Measurements from ENCODE around the gene C11orf98.
"Not testable (repeated sequence)": the region's sequence is repeated elsewhere in the genome, so short reads cannot be mapped to it uniquely, and the experiment has no call there.

Gene C11orf98

GRCh38 chr11:62669420-62670161, 4.6 kb upstream of the C11orf98 start:
- H3K9me3 ChIP-seq (ENCODE audit: control insufficient read depth in 1 of 2, low read length in 2 of 2) = no peaks in the 10 kb centered on the region
- no peaks in the 10 kb centered on the region for H3K27me3 ChIP-seq (ENCODE audit: low read depth, low read length)
- H3K4me1 ChIP-seq (ENCODE audit: control insufficient read depth in 1 of 2, insufficient read depth in 2 of 2, low read length in 2 of 2) = peaks cover 15 to 44% of the 10 kb centered on the region in 2 donors
- no peak overlapping the region for H3K4me3 ChIP-seq (ENCODE audit: low read depth in 1 of 2, low read length in 2 of 2)
- no peak overlapping the region for H3K27ac ChIP-seq (ENCODE audit: low read length)
- H3K36me3 ChIP-seq (ENCODE audit: control insufficient read depth in 1 of 2, insufficient read depth in 2 of 2, low read length in 2 of 2) = peaks cover 4 to 6% of the 10 kb centered on the region in 2 donors

GRCh38 chr11:62667460-62667859, 2.5 kb upstream of the C11orf98 start:
- Histone ChIP-seq H3K4me3 (ENCODE audit: low read depth in 1 of 2, low read length in 2 of 2) (no peak overlapping the region), H3K27me3 (ENCODE audit: low read depth, low read length) (no peaks in the 10 kb centered on the region), H3K4me1 (ENCODE audit: control insufficient read depth in 1 of 2, insufficient read depth in 2 of 2, low read length in 2 of 2) (peaks cover 15 to 40% of the 10 kb centered on the region in 2 donors), H3K36me3 (ENCODE audit: control insufficient read depth in 1 of 2, insufficient read depth in 2 of 2, low read length in 2 of 2) (peaks cover 8% of the 10 kb centered on the region in 2 donors), H3K9me3 (ENCODE audit: control insufficient read depth in 1 of 2, low read length in 2 of 2) (no peaks in the 10 kb centered on the region), H3K27ac (ENCODE audit: low read length) (no peak overlapping the region)

GRCh38 chr11:62666259-62666926, 1.4 kb upstream of the C11orf98 start:
- H3K4me3 ChIP-seq (ENCODE audit: low read depth in 1 of 2, low read length in 2 of 2) = peak overlapping the region; percentile 86 to 90
- peaks cover 8% of the 10 kb centered on the region in 2 donors for H3K36me3 ChIP-seq (ENCODE audit: control insufficient read depth in 1 of 2, insufficient read depth in 2 of 2, low read length in 2 of 2)
- H3K9me3 ChIP-seq (ENCODE audit: control insufficient read depth in 1 of 2, low read length in 2 of 2) = no peaks in the 10 kb centered on the region
- peaks cover 15 to 37% of the 10 kb centered on the region in 2 donors for H3K4me1 ChIP-seq (ENCODE audit: control insufficient read depth in 1 of 2, insufficient read depth in 2 of 2, low read length in 2 of 2)
- no peaks in the 10 kb centered on the region for H3K27me3 ChIP-seq (ENCODE audit: low read depth, low read length)
- H3K27ac ChIP-seq (ENCODE audit: low read length) = peak overlapping the region; percentile 85

GRCh38 chr11:62665599-62666258, 719 bp upstream of the C11orf98 start:
- H3K27ac ChIP-seq (ENCODE audit: low read length) = peak overlapping the region; percentile 85
- H3K4me1 ChIP-seq (ENCODE audit: control insufficient read depth in 1 of 2, insufficient read depth in 2 of 2, low read length in 2 of 2) = peaks cover 15 to 34% of the 10 kb centered on the region in 2 donors
- H3K9me3 ChIP-seq (ENCODE audit: control insufficient read depth in 1 of 2, low read length in 2 of 2) = no peaks in the 10 kb centered on the region
- peak overlapping the region; percentile 86 to 90 for H3K4me3 ChIP-seq (ENCODE audit: low read depth in 1 of 2, low read length in 2 of 2)
- no peaks in the 10 kb centered on the region for H3K27me3 ChIP-seq (ENCODE audit: low read depth, low read length)
- H3K36me3 ChIP-seq (ENCODE audit: control insufficient read depth in 1 of 2, insufficient read depth in 2 of 2, low read length in 2 of 2) = peaks cover 8% of the 10 kb centered on the region in 2 donors

GRCh38 chr11:62664405-62665074, 470 bp downstream of the C11orf98 start:
- Histone ChIP-seq H3K9me3 (ENCODE audit: control insufficient read depth in 1 of 2, low read length in 2 of 2) (no peaks in the 10 kb centered on the region), H3K4me1 (ENCODE audit: control insufficient read depth in 1 of 2, insufficient read depth in 2 of 2, low read length in 2 of 2) (peaks cover 15 to 28% of the 10 kb centered on the region in 2 donors), H3K4me3 (ENCODE audit: low read depth in 1 of 2, low read length in 2 of 2) (peak overlapping the region; percentile 86 to 90), H3K36me3 (ENCODE audit: control insufficient read depth in 1 of 2, insufficient read depth in 2 of 2, low read length in 2 of 2) (peaks cover 8% of the 10 kb centered on the region in 2 donors), H3K27me3 (ENCODE audit: low read depth, low read length) (no peaks in the 10 kb centered on the region), H3K27ac (ENCODE audit: low read length) (peak overlapping the region; percentile 85)

- Histone ChIP-seq H3K4me1 (ENCODE audit: control insufficient read depth in 1 of 2, insufficient read depth in 2 of 2, low read length in 2 of 2) (peaks cover 0 to 8% of the 10 kb centered on the region in 2 donors), H3K4me3 (ENCODE audit: low read depth in 1 of 2, low read length in 2 of 2) (no peak overlapping the region), H3K27me3 (ENCODE audit: low read depth, low read length) (no peaks in the 10 kb centered on the region), H3K9me3 (ENCODE audit: control insufficient read depth in 1 of 2, low read length in 2 of 2) (no peaks in the 10 kb centered on the region), H3K27ac (ENCODE audit: low read length) (no peak overlapping the region), H3K36me3 (ENCODE audit: control insufficient read depth in 1 of 2, insufficient read depth in 2 of 2, low read length in 2 of 2) (no peaks in the 10 kb centered on the region)
Observed at GRCh38 chr11:62656796-62657429, 8.1 kb downstream of the C11orf98 start.

- Histone ChIP-seq H3K4me3 (ENCODE audit: low read depth in 1 of 2, low read length in 2 of 2) (no peak overlapping the region), H3K27ac (ENCODE audit: low read length) (no peak overlapping the region), H3K4me1 (ENCODE audit: control insufficient read depth in 1 of 2, insufficient read depth in 2 of 2, low read length in 2 of 2) (peaks cover 0 to 13% of the 10 kb centered on the region in 2 donors), H3K27me3 (ENCODE audit: low read depth, low read length) (no peaks in the 10 kb centered on the region), H3K36me3 (ENCODE audit: control insufficient read depth in 1 of 2, insufficient read depth in 2 of 2, low read length in 2 of 2) (peaks cover 4% of the 10 kb centered on the region in 2 donors), H3K9me3 (ENCODE audit: control insufficient read depth in 1 of 2, low read length in 2 of 2) (no peaks in the 10 kb centered on the region)
Observed at GRCh38 chr11:62654297-62654696, 10.7 kb downstream of the C11orf98 start.

GRCh38 chr11:62652161-62653006, 12.6 kb downstream of the C11orf98 start:
- Histone ChIP-seq H3K9me3 (ENCODE audit: control insufficient read depth in 1 of 2, low read length in 2 of 2) (no peaks in the 10 kb centered on the region), H3K4me1 (ENCODE audit: control insufficient read depth in 1 of 2, insufficient read depth in 2 of 2, low read length in 2 of 2) (peaks cover 0 to 15% of the 10 kb centered on the region in 2 donors), H3K27me3 (ENCODE audit: low read depth, low read length) (no peaks in the 10 kb centered on the region), H3K36me3 (ENCODE audit: control insufficient read depth in 1 of 2, insufficient read depth in 2 of 2, low read length in 2 of 2) (peaks cover 11 to 20% of the 10 kb centered on the region in 2 donors), H3K27ac (ENCODE audit: low read length) (peak overlapping the region; percentile 88), H3K4me3 (ENCODE audit: low read depth in 1 of 2, low read length in 2 of 2) (peak overlapping the region; percentile 90 to 91)

GRCh38 chr11:62650283-62650682, 14.7 kb downstream of the C11orf98 start:
- Histone ChIP-seq H3K36me3 (ENCODE audit: control insufficient read depth in 1 of 2, insufficient read depth in 2 of 2, low read length in 2 of 2) (peaks cover 11 to 27% of the 10 kb centered on the region in 2 donors), H3K4me1 (ENCODE audit: control insufficient read depth in 1 of 2, insufficient read depth in 2 of 2, low read length in 2 of 2) (peaks cover 6 to 28% of the 10 kb centered on the region in 2 donors)
- not testable (repeated sequence) for H3K27me3 ChIP-seq (ENCODE audit: low read depth, low read length)

GRCh38 chr11:62649486-62649885, 15.5 kb downstream of the C11orf98 start:
- H3K27me3 ChIP-seq (ENCODE audit: low read depth, low read length) = no peaks in the 10 kb centered on the region
- no peak overlapping the region for H3K27ac ChIP-seq (ENCODE audit: low read length)
- no peak overlapping the region for H3K4me3 ChIP-seq (ENCODE audit: low read depth in 1 of 2, low read length in 2 of 2)
- H3K4me1 ChIP-seq (ENCODE audit: control insufficient read depth in 1 of 2, insufficient read depth in 2 of 2, low read length in 2 of 2) = peaks cover 6 to 36% of the 10 kb centered on the region in 2 donors
- peaks cover 11 to 28% of the 10 kb centered on the region in 2 donors for H3K36me3 ChIP-seq (ENCODE audit: control insufficient read depth in 1 of 2, insufficient read depth in 2 of 2, low read length in 2 of 2)
- H3K9me3 ChIP-seq (ENCODE audit: control insufficient read depth in 1 of 2, low read length in 2 of 2) = no peaks in the 10 kb centered on the region

More at GRCh38 chr11:62650283-62650682, 14.7 kb downstream of the C11orf98 start:
- H3K4me3 ChIP-seq (ENCODE audit: low read depth in 1 of 2, low read length in 2 of 2); H3K9me3 ChIP-seq (ENCODE audit: control insufficient read depth in 1 of 2, low read length in 2 of 2); H3K27ac ChIP-seq (ENCODE audit: low read length): not testable (repeated sequence)

All from muscle layer of duodenum (tissue), 2 donors.